Measurements from ENCODE around the gene NDUFB10.

GRCh38 chr16:2002406-2003230, 43.3 kb downstream of the NDUFB10 start:
- TF ChIP-seq EZH2 (IDR thresholded peaks at IDR 0.05; ENCODE audit: insufficient read depth, low read length) (no peak), CTCF (IDR thresholded peaks at IDR 0.05; ENCODE audit: insufficient read depth, low read depth, low read length) (no peak)
